Osteoblast (primary cell): ENCODE results near the gene ANO7. TPM values are rescaled to one million over a fixed set of nuclear protein-coding genes. Genes with fewer than 3 reads are reported as not detected.

Experiments
- DNase-seq: peaks from one replicate; pipeline ENCODE4 v3.0.0; 2011; ENCODE audit warnings: low spot score, mixed read lengths; ENCODE audit not compliant: insufficient read length; ENCODE audit errors: missing footprints
- H2AFZ ChIP-seq: 2 replicates; pipeline ENCODE4 v1.6.0; 2011; ENCODE audit warnings: mild to moderate bottlenecking, low read length
- H3K27ac ChIP-seq: 2 replicates; pipeline ENCODE4 v1.5.1; 2011; ENCODE audit warnings: mild to moderate bottlenecking, low read depth, low read length, moderate library complexity
- H3K27me3 ChIP-seq: 2 replicates; pipeline ENCODE4 v1.6.0; 2012; ENCODE audit warnings: mild to moderate bottlenecking, control low read depth, inconsistent platforms, low read length, moderate library complexity; ENCODE audit not compliant: insufficient read depth
- H3K36me3 ChIP-seq: 2 replicates; pipeline ENCODE4 v1.5.1; 2011; ENCODE audit warnings: mild to moderate bottlenecking, low read length, control low read depth, moderate library complexity; ENCODE audit not compliant: insufficient read depth
- H3K4me1 ChIP-seq: 2 replicates; pipeline ENCODE4 v1.5.1; 2011; ENCODE audit warnings: mild to moderate bottlenecking, low read length, control low read depth, moderate library complexity; ENCODE audit not compliant: insufficient read depth
- H3K4me2 ChIP-seq: 2 replicates; pipeline ENCODE4 v1.6.0; 2011; ENCODE audit warnings: mild to moderate bottlenecking, low read length; ENCODE audit not compliant: insufficient read depth
- H3K4me3 ChIP-seq: fragments of 200-600 bp; sonication (generic); 3 replicates; pipeline ENCODE4 v1.5.1; 2012; ENCODE audit warnings: mild to moderate bottlenecking, low read length, inconsistent platforms; ENCODE audit not compliant: insufficient read depth
- H3K79me2 ChIP-seq: 2 replicates; pipeline ENCODE4 v1.6.0; 2012; ENCODE audit warnings: mild to moderate bottlenecking, low read length, control low read depth, inconsistent platforms; ENCODE audit not compliant: insufficient read depth
- H3K9me3 ChIP-seq: 2 replicates; pipeline ENCODE4 v1.5.1; 2011; ENCODE audit warnings: low read depth, low read length, control low read depth
- H4K20me1 ChIP-seq: 2 replicates; pipeline ENCODE4 v1.6.0; 2012; ENCODE audit warnings: mild to moderate bottlenecking, low read length, control low read depth; ENCODE audit not compliant: insufficient read depth
- CTCF ChIP-seq: IDR thresholded peaks from 2 replicates; pipeline ENCODE4 v1.5.1; 2011; ENCODE audit warnings: mild to moderate bottlenecking, low read depth, low read length, moderate library complexity; ENCODE audit errors: extremely low read depth
- total RNA-seq: library from RNA; depleted of rRNA; stranded (reverse); fragments of >200 nt; gene quantifications from 2 replicates; pipeline ENCODE4 v1.2.3, GENCODE V29; 2012

Gene ANO7
- total RNA-seq, 1 donor, result 1.8 TPM

- H3K36me3 ChIP-seq, result peaks cover 9% of the 10 kb centered on the region
- H3K4me2 ChIP-seq, result no peak overlapping the region
- DNase-seq, result peak; percentile 69
- peaks cover 3% of the 10 kb centered on the region for H4K20me1 ChIP-seq
- no peak for TF ChIP-seq CTCF
- H3K9me3 ChIP-seq, result no peaks in the 10 kb centered on the region
- H3K79me2 ChIP-seq, result no peaks in the 10 kb centered on the region
- H2AFZ ChIP-seq, result no peak overlapping the region
- H3K4me3 ChIP-seq, result no peak overlapping the region
- no peaks in the 10 kb centered on the region for H3K27me3 ChIP-seq
- no peaks in the 10 kb centered on the region for H3K4me1 ChIP-seq
- no peak overlapping the region for H3K27ac ChIP-seq
Observed at GRCh38 chr2:241182126-241182525, 6.4 kb upstream of the ANO7 start.

DNA sequence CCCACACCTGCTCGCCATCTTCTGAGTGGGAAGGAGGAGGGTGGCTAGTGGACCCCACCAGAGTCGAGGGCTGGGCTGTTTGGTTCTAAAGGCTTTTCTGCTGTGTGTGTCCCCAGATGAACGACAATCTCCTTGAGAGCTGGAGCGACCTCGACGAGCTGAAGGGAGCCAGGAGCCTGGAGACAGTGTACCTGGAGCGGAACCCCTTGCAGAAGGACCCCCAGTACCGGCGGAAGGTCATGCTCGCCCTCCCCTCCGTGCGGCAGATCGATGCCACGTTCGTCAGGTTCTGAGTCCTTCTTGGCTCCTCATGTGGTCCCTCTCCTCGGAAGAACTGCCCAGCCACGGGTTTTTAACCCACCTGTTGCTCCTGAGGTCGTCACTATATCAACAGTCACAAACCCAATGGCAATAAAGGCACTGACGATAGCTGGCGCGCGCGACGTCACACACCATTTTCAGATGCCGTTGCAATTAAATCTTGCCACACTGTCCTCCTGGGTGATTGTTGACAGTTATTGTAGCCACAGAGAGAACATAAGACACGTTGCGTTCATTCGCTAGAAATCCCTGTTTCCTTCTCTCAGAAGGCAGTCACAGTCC lies 5.8 kb upstream of the ANO7 start:
- DNase-seq, result no peak

DNA sequence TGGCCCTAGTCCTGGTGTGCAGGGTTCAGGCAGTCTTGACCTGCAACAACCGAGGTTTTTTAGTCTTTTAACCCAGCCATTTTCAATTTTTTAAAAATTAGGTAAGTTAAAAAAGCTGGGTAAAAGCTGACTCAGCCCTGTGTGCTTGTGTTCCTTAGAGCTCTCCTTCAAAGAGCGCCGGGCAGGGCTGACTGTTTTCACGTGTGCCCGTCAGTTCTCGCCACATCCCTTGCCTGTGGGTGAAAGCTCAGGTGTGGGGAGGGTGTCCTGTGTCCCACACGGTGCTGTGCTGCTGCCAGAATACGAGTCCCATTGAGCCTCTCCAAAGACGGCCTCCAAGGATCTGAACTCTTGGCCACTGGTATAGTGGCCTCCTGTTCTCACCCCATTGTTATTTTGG lies 5.3 kb upstream of the ANO7 start:
- Histone ChIP-seq H4K20me1 (no peaks in the 10 kb centered on the region), H3K79me2 (no peaks in the 10 kb centered on the region), H3K4me1 (no peaks in the 10 kb centered on the region), H3K4me3 (no peak overlapping the region), H3K27ac (no peak overlapping the region), H3K4me2 (no peak overlapping the region), H3K36me3 (peaks cover 9% of the 10 kb centered on the region), H3K27me3 (peaks cover under 1% of the 10 kb centered on the region), H2AFZ (no peak overlapping the region), H3K9me3 (no peaks in the 10 kb centered on the region)
- TF ChIP-seq CTCF, result no peak
- DNase-seq, result peak; percentile 15

More for the DNA sequence above, 5.8 kb upstream of the ANO7 start:
- Histone ChIP-seq H3K4me3 (no peak overlapping the region), H3K27ac (no peak overlapping the region), H3K79me2 (no peaks in the 10 kb centered on the region), H3K27me3 (no peaks in the 10 kb centered on the region), H4K20me1 (peaks cover 2% of the 10 kb centered on the region), H3K36me3 (peaks cover 9% of the 10 kb centered on the region), H2AFZ (no peak overlapping the region), H3K4me2 (no peak overlapping the region), H3K4me1 (no peaks in the 10 kb centered on the region), H3K9me3 (no peaks in the 10 kb centered on the region)
- no peak for TF ChIP-seq CTCF

DNA sequence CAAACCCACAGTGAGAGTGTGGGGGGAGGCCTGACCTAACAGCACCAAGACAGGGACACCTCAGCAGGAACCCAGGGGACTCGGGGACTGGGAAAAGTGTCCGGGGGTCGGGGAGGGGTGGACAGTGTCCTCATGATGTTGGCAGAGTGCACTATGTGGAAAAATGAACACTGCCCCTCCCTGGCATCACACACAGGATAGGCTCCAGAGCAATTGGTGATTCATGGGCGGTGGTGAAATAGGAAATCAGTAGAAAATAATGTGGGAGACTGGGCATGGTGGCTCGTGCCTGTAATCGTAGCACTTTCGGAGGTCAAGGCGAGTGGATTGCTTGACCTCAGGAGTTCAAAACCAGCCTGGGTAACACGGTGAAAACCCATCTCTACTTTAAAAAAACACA lies 3.6 kb upstream of the ANO7 start:
- Histone ChIP-seq H2AFZ (no peak overlapping the region), H3K4me2 (no peak overlapping the region), H3K36me3 (no peaks in the 10 kb centered on the region), H3K9me3 (no peaks in the 10 kb centered on the region), H3K79me2 (no peaks in the 10 kb centered on the region), H3K4me3 (no peak overlapping the region), H4K20me1 (no peaks in the 10 kb centered on the region), H3K27ac (no peak overlapping the region), H3K4me1 (no peaks in the 10 kb centered on the region), H3K27me3 (peaks cover 4% of the 10 kb centered on the region)
- TF ChIP-seq CTCF, result no peak
- DNase-seq, result peak; percentile 75
